K562 (cell line): ENCODE results near the gene SLC1A3. TPM values are rescaled to one million over a fixed set of nuclear protein-coding genes. Genes with fewer than 3 reads are reported as not detected.

Experiments
- ATAC-seq: fragments of 200-7000 bp; cut with Tn5 transposase; 3 replicates; pipeline ENCODE4 v1.9.1; 2020; ENCODE audit warnings: moderate library complexity
- BruUV-seq: library from RNA; stranded (reverse); fragments of 400-500 nt; replicated peaks from 2 replicates; lab custom pipeline; 2021; lab: Mats Ljungman, UMichigan
- CTCF ChIA-PET: fragments of 300-600 bp; formaldehyde crosslinking; extraction: SDS; loops from one replicate; lab custom pipeline; 2021; ENCODE audit warnings: low intra/inter-chr PET ratio; lab: Yijun Ruan, JAX
- POLR2A ChIA-PET: fragments of 300-600, 350-650 bp; sonication (Branson Sonifier 250); formaldehyde crosslinking; extraction: SDS; loops from one replicate; lab custom pipeline; 2021; ENCODE audit warnings: antibody characterized with exemption, inconsistent platforms; lab: Yijun Ruan, JAX
- DNase-seq, 4 experiments: peaks; one replicate each; pipeline versions ENCODE4 v3.0.0 to v3.0.0-alpha.2; 2011 to 2018; ENCODE audit warnings: low spot score in 3 of 4, mixed read lengths in 3 of 4; ENCODE audit errors: extremely low read depth in 1 of 4
- FAIRE-seq: peaks from 2 replicates; lab custom pipeline; 2011; peaks lifted over from hg19 to GRCh38; lab: Jason Lieb, UNC
- H2AFZ ChIP-seq: 2 replicates; pipeline ENCODE4 v1.6.0; 2011; ENCODE audit warnings: low read depth, low read length, control low read depth, inconsistent platforms
- H3K27ac ChIP-seq: fragments of 200-600 bp; 3 replicates; pipeline ENCODE4 v1.8.0; 2011; ENCODE audit warnings: low read depth, mild to moderate bottlenecking, control low read depth, inconsistent platforms, low read length, moderate library complexity, mixed read lengths; ENCODE audit errors: extremely low read depth
- H3K27me3 ChIP-seq, 2 experiments: fragments of 300-600 bp in 1 of 2; 2 replicates in 1 of 2; 3 replicates in 1 of 2; pipeline versions ENCODE4 v1.6.0 to v1.8.0; 2011; ENCODE audit warnings: inconsistent platforms in 2 of 2, low read length in 2 of 2, mild to moderate bottlenecking in 1 of 2, mixed read lengths in 1 of 2, moderate library complexity in 1 of 2; ENCODE audit not compliant: control insufficient read depth in 2 of 2, insufficient read depth in 2 of 2
- H3K36me3 ChIP-seq: fragments of 300-600 bp; 3 replicates; pipeline ENCODE4 v1.8.0; 2011; ENCODE audit warnings: mild to moderate bottlenecking, low read length, inconsistent platforms; ENCODE audit not compliant: control insufficient read depth, insufficient read depth
- H3K4me1 ChIP-seq, 2 experiments: fragments of 200-600 bp in 1 of 2; replicated peaks in 1 of 2; 2 replicates in 1 of 2; 3 replicates in 1 of 2; pipeline versions ENCODE4 v1.5.1 to v1.8.0; 2011; ENCODE audit warnings: inconsistent platforms in 2 of 2, low read length in 2 of 2, mild to moderate bottlenecking in 1 of 2, mixed read lengths in 1 of 2, moderate library complexity in 1 of 2; ENCODE audit not compliant: control insufficient read depth in 2 of 2, insufficient read depth in 2 of 2
- H3K4me2 ChIP-seq: 2 replicates; pipeline ENCODE4 v1.6.1; 2011; ENCODE audit warnings: low read length, control low read depth, inconsistent platforms, mixed read lengths; ENCODE audit not compliant: insufficient read depth
- H3K4me3 ChIP-seq: fragments of 200-600 bp; sonication (generic), shearing (Covaris generic); 2 replicates; pipeline ENCODE4 v1.5.1; 2016; ENCODE audit warnings: control low read depth, inconsistent platforms
- H3K79me2 ChIP-seq: fragments of 200-600 bp; 3 replicates; pipeline ENCODE4 v1.8.0; 2011; ENCODE audit warnings: low read length, inconsistent platforms; ENCODE audit not compliant: control insufficient read depth, insufficient read depth
- H3K9ac ChIP-seq, 2 experiments: 2 replicates each; pipeline versions ENCODE4 v1.6.0 to v1.6.1; 2011; ENCODE audit warnings: low read depth in 2 of 2, low read length in 2 of 2, control low read depth in 1 of 2, inconsistent platforms in 1 of 2, mild to moderate bottlenecking in 1 of 2, mixed read lengths in 1 of 2; ENCODE audit not compliant: insufficient read depth in 1 of 2
- H3K9me1 ChIP-seq: one replicate; pipeline ENCODE4 v1.6.0; 2011; ENCODE audit warnings: inconsistent platforms, mild to moderate bottlenecking, low read length, moderate library complexity; ENCODE audit not compliant: control insufficient read depth, insufficient read depth
- H3K9me3 ChIP-seq: replicated peaks from 2 replicates; pipeline ENCODE4 v1.5.1; 2011; ENCODE audit warnings: low read depth, low read length, inconsistent platforms; ENCODE audit not compliant: control insufficient read depth, insufficient read depth
- H4K20me1 ChIP-seq: replicated peaks from 2 replicates; pipeline ENCODE4 v1.6.1; 2011; ENCODE audit warnings: low read length, inconsistent platforms, mixed read lengths; ENCODE audit not compliant: control insufficient read depth, insufficient read depth
- ATF4 ChIP-seq: fragments of 450-650 bp; formaldehyde crosslinking; IDR thresholded peaks from 2 replicates; pipeline ENCODE4 v1.4.0; 2022; ENCODE audit warnings: mild to moderate bottlenecking, moderate library complexity
- BCL6 ChIP-seq: fragments of 250-450 bp; sonication (Bioruptor Pico); IDR thresholded peaks from 2 replicates; pipeline ENCODE4 v1.4.0; 2020
- BRCA1 ChIP-seq, 2 experiments: fragments of 450-650 bp in 1 of 2; sonication (generic) in 1 of 2; formaldehyde crosslinking in 1 of 2; IDR thresholded peaks; 2 replicates each; pipeline versions ENCODE4 v1.5.0 to v1.6.1; 2017 to 2020; ENCODE audit warnings: mild to moderate bottlenecking in 1 of 2, missing genetic modification reagents in 1 of 2
- FOXM1 ChIP-seq, 2 experiments: fragments of 450-650 bp in 1 of 2; sonication (generic) in 1 of 2; formaldehyde crosslinking in 1 of 2; IDR thresholded peaks; 2 replicates each; pipeline versions ENCODE4 v1.6.1 to v1.9.0; 2017 to 2022; ENCODE audit warnings: low read depth in 2 of 2, mild to moderate bottlenecking in 2 of 2, missing genetic modification reagents in 1 of 2, moderate library complexity in 1 of 2
- HDAC2 ChIP-seq: fragments of 450-650 bp; IDR thresholded peaks from 2 replicates; pipeline ENCODE4 v1.6.1; 2016; ENCODE audit warnings: mild to moderate bottlenecking
- MCM7 ChIP-seq, 2 experiments: fragments of 450-650 bp; IDR thresholded peaks; 2 replicates each; pipeline ENCODE4 v1.6.1; 2016 to 2018
- SETDB1 ChIP-seq: IDR thresholded peaks from one replicate; pipeline ENCODE4 v1.6.1; 2012; ENCODE audit warnings: low read length, control low read depth, inconsistent platforms
- ZBTB12 ChIP-seq: fragments of 250-450 bp; sonication (Bioruptor Pico); IDR thresholded peaks from 2 replicates; pipeline ENCODE4 v1.4.0; 2020
- ZBTB33 ChIP-seq: sonication (generic); formaldehyde crosslinking; IDR thresholded peaks from 2 replicates; pipeline ENCODE4 v1.8.1; 2023; ENCODE audit warnings: mild to moderate bottlenecking, missing genetic modification reagents
- ZKSCAN1 ChIP-seq: fragments of 150-350 bp; IDR thresholded peaks from 2 replicates; pipeline ENCODE4 v1.6.1; 2016; ENCODE audit warnings: low read depth, low read length
- ZNF134 ChIP-seq: fragments of 250-450 bp; sonication (Bioruptor Pico); conservative IDR thresholded peaks from 2 replicates; pipeline ENCODE4 v1.4.0; 2020
- WGBS: fragments of 100-300 bp; shearing (Covaris generic); methylation state at CpG from one replicate; pipeline ENCODE4 v1.1.6; 2016; ENCODE audit warnings: low coverage, mixed read lengths; ENCODE audit not compliant: insufficient coverage; ENCODE audit errors: missing lambda C conversion rate; 5-methylcytosine and 5-hydroxymethylcytosine counted together
- in situ Hi-C: fragments of 300-500 bp; cut with MboI; formaldehyde crosslinking; loops from 4 replicates; pipeline ENCODE4 v1.15.0; 2018; ENCODE audit warnings: inconsistent platforms, mixed read lengths
- intact Hi-C: fragments of 100-400 bp; cut with micrococcal nuclease; formaldehyde crosslinking; loops from 2 replicates; pipeline ENCODE4 v1.14.2; 2022
- polyA plus RNA-seq, 8 experiments: library from polyadenylated mRNA; depleted of rRNA in 4 of 8; stranded (reverse) in 5 of 8; unstranded in 3 of 8; fragments of >200 nt; fragmentation: Nextera tagmentation in 2 of 8; fragmentation: Illumina TruSeq in 1 of 8; extraction: Ambion mirVana in 2 of 8; extraction: Trizol in 1 of 8; gene quantifications; 2 replicates each; pipeline versions ENCODE4 v1.2.1 to v1.2.3, GENCODE V29; 2011 to 2014; ENCODE audit warnings: inconsistent platforms in 1 of 8, missing spikeins in 1 of 8
- total RNA-seq, 7 experiments: library from RNA; depleted of rRNA in 6 of 7; stranded (reverse); fragments of >200 nt in 6 of 7; fragmentation: Illumina TruSeq in 2 of 7; extraction: Trizol in 2 of 7; gene quantifications; 2 replicates each; pipeline versions ENCODE4 v1.2.1 to v1.2.3, GENCODE V29; 2011 to 2021; ENCODE audit warnings: low replicate concordance in 1 of 7

The SLC1A3 gene
- total and polyA plus RNA-seq, 9 of the 15 experiments (the other 6 are each of a cell fraction or from before 2014, with no cell fraction given), result 0.13 TPM; not detected in 8

DNA sequence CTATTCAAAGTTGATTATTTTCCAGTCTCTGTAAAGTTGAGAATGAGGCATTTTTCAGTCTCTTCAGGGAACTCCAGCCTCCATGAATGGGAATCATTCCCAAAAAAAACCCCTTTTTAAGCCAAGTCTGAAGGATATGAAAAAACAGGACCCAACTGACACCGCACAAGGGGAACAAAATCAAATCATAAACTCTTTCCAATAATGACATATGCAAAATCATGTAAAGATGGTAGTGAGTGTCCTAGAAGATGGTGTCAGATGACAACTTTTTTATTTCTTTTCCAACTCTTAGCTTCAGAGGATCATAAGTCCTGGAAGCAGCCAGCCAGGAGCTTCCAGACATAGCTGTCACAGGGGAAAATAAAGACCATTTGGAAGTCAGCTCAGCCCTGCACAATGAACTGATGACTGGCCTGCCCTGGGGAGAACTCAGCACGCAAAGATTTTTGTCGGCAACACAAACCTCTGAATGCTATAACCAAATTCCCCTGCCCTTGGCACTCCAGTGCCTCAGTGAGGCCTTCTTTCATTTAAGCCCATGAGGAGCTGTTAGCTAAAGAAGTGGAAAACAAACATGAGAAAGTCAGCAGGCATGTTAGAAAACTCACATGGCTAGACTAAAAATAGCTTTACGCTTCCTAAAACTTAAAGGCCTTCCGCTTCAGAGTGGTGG lies 85.4 kb downstream of the SLC1A3 start:
- in situ Hi-C loops, result loop anchor here (5.0 to 10.0 kb wide), 3 partner anchors 275 to 607 kb away; no protein-coding TSS in a partner anchor
- DNase-seq (no peak), FAIRE-seq (no peak), ATAC-seq (no peak)
- POLR2A ChIA-PET, result interaction anchor here (1.0 kb wide), 1 partner anchor 11 kb away, joined by 3 read pairs; no protein-coding TSS in a partner anchor
- Histone ChIP-seq H3K79me2 (no peaks in the 10 kb centered on the region), H3K4me3 (no peak overlapping the region), H3K9ac (no peak overlapping the region), H3K4me2 (no peak overlapping the region), H3K4me1 (peaks cover 0 to 13% of the 10 kb centered on the region in 2 experiments; a peak in 2 of 5 replicates), H2AFZ (no peak overlapping the region), H3K27ac (no peak overlapping the region), H4K20me1 (no peaks in the 10 kb centered on the region; the same call in 1 of the 2 replicates), H3K36me3 (no peaks in the 10 kb centered on the region), H3K27me3 (peaks cover 2 to 21% of the 10 kb centered on the region in 2 experiments; a peak in 2 of 5 replicates), H3K9me3 (no peaks in the 10 kb centered on the region), H3K9me1 (no peaks in the 10 kb centered on the region)
- TF ChIP-seq BCL6 (CRISPR knock-in tag) (no peak), ZNF134 (CRISPR knock-in tag) (no peak), ZKSCAN1 (no peak), MCM7 (IDR thresholded peaks at IDR 0.05) (no peak), ZBTB33 (CRISPR knock-in tag) (no peak), SETDB1 (no peak), ZBTB12 (CRISPR knock-in tag) (no peak), ATF4 (CRISPR knock-in tag) (no peak), HDAC2 (no peak), BRCA1 (IDR thresholded peaks at IDR 0.05) (no peak), BRCA1 (CRISPR knock-in tag; IDR thresholded peaks at IDR 0.05) (no peak), FOXM1 (IDR thresholded peaks at IDR 0.05; ENCODE audit: low read depth) (no peak), FOXM1 (CRISPR knock-in tag; IDR thresholded peaks at IDR 0.05; ENCODE audit: low read depth) (no peak)
- no TSS peak for BruUV-seq
- intact Hi-C loops, result loop anchor here (5.0 to 10.0 kb wide), 5 partner anchors 85 to 730 kb away; partner anchors contain the start of genes NADK2 and SLC1A3
- CTCF ChIA-PET, result interaction anchor here (0.6 kb wide), 1 partner anchor 1502 kb away, joined by 3 read pairs; no protein-coding TSS in a partner anchor
- WGBS, result 33% methylated on average over 5 of the region's 5 CpGs
